ENCODE measurements around the gene IBA57.
A peak's percentile ranks its signal among the peaks of the same experiment; 100 is the strongest.
"Not testable (repeated sequence)": the region's sequence is repeated elsewhere in the genome, so short reads cannot be mapped to it uniquely, and the experiment has no call there.

The IBA57 gene

GRCh38 chr1:228173528-228174481 lies 8.2 kb downstream of the IBA57 start:
- DNase-seq: peak; percentile 29 to 58

GRCh38 chr1:228174482-228175315 lies 9.1 kb downstream of the IBA57 start:
- DNase-seq: peak; percentile 7 to 52

GRCh38 chr1:228175316-228176023 lies 9.9 kb downstream of the IBA57 start:
- no peak for DNase-seq

- DNase-seq: no peak
These were observed 10.4 kb downstream of the IBA57 start for GRCh38 chr1:228176024-228176395.

GRCh38 chr1:228176461-228177182 lies 11.0 kb downstream of the IBA57 start:
- DNase-seq: no peak

- DNase-seq: no peak
These were observed 11.5 kb downstream of the IBA57 start for GRCh38 chr1:228177183-228177475.

GRCh38 chr1:228177721-228178710 lies 12.4 kb downstream of the IBA57 start:
- no peak for DNase-seq

GRCh38 chr1:228178737-228179684 lies 13.4 kb downstream of the IBA57 start:
- DNase-seq: no peak

- DNase-seq: no peak
These were observed 14.8 kb downstream of the IBA57 start for GRCh38 chr1:228180271-228180958.

GRCh38 chr1:228180959-228181644 lies 15.5 kb downstream of the IBA57 start:
- no peak for DNase-seq

- no peak for DNase-seq
These were observed 16.0 kb downstream of the IBA57 start for GRCh38 chr1:228181645-228182034.

GRCh38 chr1:228182296-228183030 lies 16.9 kb downstream of the IBA57 start:
- no peak for DNase-seq

- DNase-seq: no peak
These were observed 18.5 kb downstream of the IBA57 start for GRCh38 chr1:228184152-228184551.

- no peak for DNase-seq
These were observed 20.0 kb downstream of the IBA57 start for GRCh38 chr1:228185641-228185965.

GRCh38 chr1:228188249-228188648 lies 22.6 kb downstream of the IBA57 start:
- not testable (repeated sequence) for DNase-seq

- no peak for DNase-seq
These were observed 24.6 kb downstream of the IBA57 start for GRCh38 chr1:228190182-228190581.

GRCh38 chr1:228190778-228191177 lies 25.2 kb downstream of the IBA57 start:
- DNase-seq: no peak

- no peak for DNase-seq
These were observed 28.8 kb downstream of the IBA57 start for GRCh38 chr1:228194436-228194835.

Data from SHP77 (cell line).